ENCODE results near the gene ZNF582.
"Not testable (repeated sequence)": the region's sequence is repeated elsewhere in the genome, so short reads cannot be mapped to it uniquely, and the experiment has no call there.

The ZNF582 gene

DNA sequence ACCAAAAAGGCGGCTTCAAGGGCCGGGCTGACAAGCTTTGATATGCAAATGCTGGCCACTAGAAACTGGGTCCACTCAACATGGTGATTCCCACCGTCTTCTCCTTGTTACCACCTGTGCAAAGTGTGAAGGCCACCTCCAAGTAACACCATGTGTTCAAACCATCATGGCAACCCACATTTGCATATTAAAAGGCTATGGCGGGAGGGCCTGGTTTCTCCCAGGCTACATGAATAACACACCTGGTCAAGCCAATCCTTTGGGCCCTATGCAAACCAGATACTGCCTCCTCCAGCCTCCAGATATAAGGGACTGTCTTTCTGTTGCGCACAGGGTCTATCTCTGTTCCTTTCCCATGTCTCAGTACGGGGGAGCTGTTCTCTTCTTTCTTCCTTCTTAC, 42.1 kb downstream of the ZNF582 start:
- no peak for DNase-seq (ENCODE audit: low read depth in 2 of 2)

DNA sequence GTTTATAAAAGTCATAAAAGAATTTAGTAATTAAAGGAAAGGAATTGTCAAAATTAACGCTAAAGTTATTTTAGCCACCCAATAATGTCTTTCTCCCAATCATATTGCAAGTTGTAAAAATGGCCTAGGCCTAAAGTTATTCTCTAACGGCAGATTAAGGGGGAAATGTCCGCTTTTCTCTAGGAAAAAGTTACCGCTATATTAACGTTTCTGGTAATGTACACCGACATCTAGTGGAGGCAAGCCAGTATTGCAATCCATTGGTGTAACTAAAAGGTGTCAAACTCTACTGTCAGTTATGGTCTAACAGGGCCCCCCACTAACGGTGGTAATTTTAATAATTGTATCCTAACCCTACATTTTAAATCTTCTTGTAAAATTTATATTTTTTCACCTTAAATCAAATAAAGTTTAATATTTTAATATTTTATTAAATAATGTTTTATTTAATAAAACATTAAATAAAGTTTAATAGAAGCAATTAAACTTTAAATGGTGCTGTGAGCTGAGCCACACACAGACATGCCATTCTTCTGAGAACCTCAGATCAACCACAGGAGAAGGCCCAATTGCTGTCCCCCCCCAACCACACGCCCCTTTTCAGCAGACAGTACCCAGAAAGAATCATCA, 42.8 kb downstream of the ZNF582 start:
- DNase-seq (ENCODE audit: low read depth in 2 of 2) = peak; percentile 26 to 33

DNA sequence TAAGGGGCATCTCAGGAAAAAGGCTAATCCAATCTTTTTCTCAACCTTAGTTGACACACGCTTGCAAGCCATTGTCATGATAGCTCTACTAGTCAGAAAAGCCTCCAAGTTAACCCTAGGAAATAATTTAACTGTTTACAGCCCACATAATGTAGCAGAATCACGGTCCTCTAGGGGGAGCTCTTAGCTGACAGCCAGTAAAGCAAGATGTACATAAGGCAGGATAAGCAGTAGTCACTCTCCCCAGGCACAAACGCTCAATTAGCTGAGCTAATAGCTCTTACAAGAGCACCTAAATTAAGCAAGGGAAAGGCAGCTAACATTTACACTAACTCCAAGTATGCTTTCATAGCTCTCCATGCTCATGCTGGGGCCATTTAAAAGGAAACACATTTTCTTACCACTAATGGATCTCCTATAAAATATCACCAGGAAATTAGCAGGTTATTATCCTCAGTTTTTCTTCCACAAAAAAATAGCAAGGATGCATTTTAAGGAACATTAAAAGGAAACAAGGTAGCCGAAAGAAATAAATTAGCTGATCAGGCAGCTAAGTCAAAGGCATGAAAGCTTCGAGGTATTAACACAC, 45.0 kb downstream of the ZNF582 start:
- DNase-seq (ENCODE audit: low read depth in 2 of 2) = peak in 1 of 2 donors; percentile 18

DNA sequence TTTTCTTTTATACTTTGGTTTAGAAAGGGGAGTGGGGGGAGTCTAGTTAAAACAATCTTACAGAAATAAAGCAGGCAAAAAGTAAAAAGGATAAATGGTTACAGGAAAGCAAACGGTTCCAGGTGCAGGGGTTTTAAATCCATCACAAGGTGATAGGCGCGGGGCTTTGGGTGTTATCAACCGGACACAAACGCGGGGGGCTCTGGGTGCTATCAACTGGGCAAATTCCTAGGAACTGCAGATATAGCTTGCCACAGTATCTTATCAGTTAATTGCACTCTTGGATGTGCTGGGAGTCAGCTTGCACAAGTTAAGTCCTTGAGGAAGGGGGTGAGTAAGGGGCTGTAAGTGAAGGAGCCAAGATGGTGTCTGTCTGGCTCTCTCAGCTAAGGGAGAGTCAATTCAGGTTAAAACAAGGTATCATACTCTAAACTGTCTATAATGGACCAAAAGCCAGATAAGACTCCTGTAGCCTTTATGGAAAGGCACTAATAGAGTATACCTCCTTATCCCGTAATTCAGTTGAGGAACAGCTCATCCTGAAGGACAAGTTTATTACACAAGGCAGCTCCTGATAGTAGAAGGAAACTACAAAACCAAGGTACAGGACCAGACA, 46.1 kb downstream of the ZNF582 start:
- no peak for DNase-seq (ENCODE audit: low read depth in 2 of 2)

DNA sequence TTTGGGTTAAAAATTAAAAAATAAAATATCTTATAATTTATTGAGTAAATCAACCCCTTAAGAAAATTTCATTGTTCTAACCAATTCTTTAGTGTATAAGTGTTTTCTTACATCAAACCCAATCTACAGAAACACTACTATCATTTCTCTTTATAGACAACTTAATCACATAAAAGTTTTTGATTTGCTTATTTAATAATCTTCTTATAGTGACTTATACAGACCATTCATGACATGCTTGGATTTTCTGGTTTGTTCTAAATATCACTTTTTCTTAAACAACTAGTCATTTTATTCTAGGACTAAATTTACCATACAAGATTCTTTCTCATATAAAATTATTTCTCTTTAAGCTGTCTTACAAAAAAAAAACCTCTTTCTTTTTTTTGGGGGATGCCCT, 51.4 kb downstream of the ZNF582 start:
- no peak for DNase-seq (ENCODE audit: low read depth in 2 of 2)

DNA sequence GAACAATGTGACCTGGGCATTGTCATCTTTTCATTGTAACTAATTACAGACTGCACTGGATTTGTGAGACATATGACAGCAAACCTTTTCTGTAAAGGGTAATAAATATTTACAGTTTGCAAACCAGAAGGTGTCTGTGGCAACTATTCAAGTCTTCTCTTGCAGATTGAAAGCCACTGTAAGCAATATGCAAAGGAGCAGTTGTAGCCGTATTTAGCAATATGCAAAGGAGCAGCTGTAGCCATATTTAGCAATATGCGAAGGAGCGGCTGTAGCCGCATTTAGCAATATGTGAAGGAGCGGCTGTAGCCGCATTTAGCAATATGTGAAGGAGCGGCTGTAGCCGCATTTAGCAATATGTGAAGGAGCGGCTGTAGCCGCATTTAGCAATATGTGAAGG, 54.3 kb downstream of the ZNF582 start:
- not testable (repeated sequence) for DNase-seq (ENCODE audit: low read depth in 2 of 2)

DNA sequence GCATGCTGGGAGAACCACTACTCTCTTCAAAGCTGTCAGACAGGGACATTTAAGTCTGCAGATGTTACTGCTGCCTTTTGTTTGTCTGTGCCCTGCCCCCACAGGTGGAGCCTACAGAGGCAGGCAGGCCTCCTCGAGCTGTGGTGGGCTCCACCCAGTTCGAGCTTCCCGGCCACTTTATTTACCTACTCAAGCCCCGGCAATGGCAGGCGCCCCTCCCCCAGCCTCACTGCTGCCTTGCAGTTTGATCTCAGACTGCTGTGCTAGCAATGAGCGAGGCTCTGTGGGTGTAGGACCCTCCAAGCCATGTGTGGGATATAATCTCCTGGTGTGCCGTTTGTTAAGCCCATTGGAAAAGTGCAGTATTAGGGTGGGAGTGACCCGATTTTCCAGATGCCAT, 56.3 kb downstream of the ZNF582 start:
- DNase-seq (ENCODE audit: low read depth in 2 of 2) = not testable (repeated sequence)

DNA sequence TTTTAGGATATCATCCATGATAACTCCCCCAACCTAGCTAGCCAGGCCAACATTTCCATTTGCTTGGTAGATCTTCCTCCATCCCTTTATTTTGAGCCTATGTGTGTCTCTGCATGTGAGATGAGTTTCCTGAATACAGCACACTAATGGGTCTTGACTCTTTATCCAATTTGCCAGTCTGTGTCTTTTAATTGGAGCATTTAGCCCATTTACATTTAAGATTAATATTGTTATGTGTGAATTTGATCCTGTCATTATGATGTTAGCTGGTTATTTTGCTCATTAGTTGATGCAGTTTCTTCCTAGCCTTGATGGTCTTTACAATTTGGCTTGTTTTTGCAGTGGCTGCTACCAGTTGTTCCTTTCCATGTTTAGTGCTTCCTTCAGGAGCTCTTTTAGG, 58.0 kb downstream of the ZNF582 start:
- not testable (repeated sequence) for DNase-seq (ENCODE audit: low read depth in 2 of 2)

DNA sequence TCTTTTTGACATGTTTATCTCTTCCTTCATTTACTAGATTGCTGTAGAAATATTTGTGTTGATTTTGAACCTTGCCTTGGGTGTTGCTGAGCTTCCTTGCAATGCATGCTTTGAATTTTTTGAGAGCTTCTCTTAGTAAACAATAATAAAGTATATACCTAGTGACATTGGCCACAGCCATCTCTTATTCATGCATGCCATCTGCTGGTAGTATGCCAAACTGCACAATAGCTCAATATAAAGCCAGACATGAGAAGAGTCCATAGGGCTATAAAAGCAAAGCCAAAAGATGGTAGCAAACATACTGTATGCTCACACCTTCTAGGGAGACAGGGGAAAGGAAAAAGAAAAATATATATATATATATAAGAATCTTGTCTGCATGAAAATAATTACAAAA, 59.8 kb downstream of the ZNF582 start:
- DNase-seq (ENCODE audit: low read depth in 2 of 2) = peak; percentile 6 to 14

Measured in stimulated activated CD4-positive, alpha-beta T cell treated with anti-CD3 and anti-CD28 coated beads, Interleukin-4, amount 100 ng/mL, for 48 hours (primary cell).